ENCODE measurements around the gene PFKFB1. TPM values are rescaled to one million over a fixed set of nuclear protein-coding genes. Genes with fewer than 3 reads are reported as not detected.

Gene PFKFB1
- polyA plus RNA-seq, 2 of the 4 experiments (the other 2 are of a cell fraction): 0.04 to 0.28 TPM

DNA sequence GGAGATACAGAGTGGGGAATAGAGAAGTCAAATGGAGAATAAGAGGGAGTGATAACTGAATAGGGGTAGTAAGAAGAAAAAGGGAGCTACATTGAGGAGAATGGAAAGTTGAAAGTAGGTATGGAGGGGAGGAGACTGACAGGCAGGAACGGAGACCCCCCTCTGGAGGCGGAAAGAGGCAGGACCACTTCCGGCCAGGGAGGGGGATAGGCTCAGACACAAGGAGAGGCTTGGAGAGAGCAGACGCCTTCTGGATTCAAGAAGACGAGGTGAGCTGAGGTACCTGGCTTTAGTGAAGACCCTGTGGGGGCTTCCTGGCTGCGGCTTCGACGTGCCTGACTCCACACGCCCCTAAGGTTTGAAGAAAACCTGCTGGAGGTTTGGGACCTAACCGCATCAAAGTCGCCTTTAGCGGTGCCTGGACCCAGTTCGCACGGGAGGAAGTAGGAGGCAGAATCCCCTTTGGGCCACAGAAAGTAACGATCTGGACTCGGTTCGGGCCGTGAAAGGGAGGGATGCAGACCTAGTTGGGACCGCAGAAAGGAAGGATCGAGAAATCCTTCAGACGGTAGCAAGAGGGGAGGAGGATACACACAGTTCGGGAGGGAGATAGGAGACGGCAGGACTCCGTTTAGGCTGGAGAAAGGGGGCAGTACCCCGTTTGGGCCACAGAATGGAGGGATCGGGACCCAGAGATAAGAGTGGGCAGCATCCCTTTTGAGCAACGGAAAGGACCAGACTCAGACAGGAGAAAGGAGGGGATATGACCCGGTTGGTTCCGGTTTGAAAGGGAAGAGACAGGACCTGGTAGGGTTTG, 73.2 kb downstream of the PFKFB1 start, which contains the start of gene TRO (continued):
- no peak for TF ChIP-seq KDM1A (IDR thresholded peaks at IDR 0.05; ENCODE audit: low read depth)
- TF ChIP-seq CBX8 (IDR thresholded peaks at IDR 0.05): no peak

DNA sequence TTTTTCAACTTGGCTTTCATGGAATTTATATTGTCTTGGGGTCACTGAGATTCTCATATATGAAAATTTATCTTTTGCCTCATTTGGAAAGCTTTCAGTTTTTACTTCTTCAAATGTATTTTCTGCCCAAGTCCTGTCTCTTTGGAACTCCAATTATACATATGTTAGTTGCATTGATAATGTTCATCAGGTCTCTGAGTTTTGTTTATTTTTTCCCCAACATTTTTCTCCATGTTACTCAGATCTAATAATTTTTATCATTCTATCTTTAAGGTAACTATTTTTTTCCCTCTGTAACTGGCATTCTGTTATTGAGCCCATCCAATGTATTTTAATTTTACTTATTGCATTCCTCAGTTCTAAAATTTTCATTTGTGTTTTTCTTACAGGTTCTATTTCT, 84.0 kb downstream of the PFKFB1 start:
- Histone ChIP-seq H3K4me3 (no peak overlapping the region), H3K4me1 (no peaks in the 10 kb centered on the region), H3K9me3 (no peaks in the 10 kb centered on the region), H3K27ac (no peak overlapping the region), H3K4me2 (no peak overlapping the region)
- ATAC-seq (no peak), FAIRE-seq (no peak), DNase-seq (ENCODE audit: low read depth in 1 of 2, low spot score in 1 of 2) (no peak)
- ChIA-PET CTCF (no interaction called here), POLR2A (no interaction called here)
- TF ChIP-seq FOXS1 (CRISPR knock-in tag; IDR thresholded peaks at IDR 0.05) (no peak), EHMT2 (IDR thresholded peaks at IDR 0.05; ENCODE audit: low read depth) (no peak)

DNA sequence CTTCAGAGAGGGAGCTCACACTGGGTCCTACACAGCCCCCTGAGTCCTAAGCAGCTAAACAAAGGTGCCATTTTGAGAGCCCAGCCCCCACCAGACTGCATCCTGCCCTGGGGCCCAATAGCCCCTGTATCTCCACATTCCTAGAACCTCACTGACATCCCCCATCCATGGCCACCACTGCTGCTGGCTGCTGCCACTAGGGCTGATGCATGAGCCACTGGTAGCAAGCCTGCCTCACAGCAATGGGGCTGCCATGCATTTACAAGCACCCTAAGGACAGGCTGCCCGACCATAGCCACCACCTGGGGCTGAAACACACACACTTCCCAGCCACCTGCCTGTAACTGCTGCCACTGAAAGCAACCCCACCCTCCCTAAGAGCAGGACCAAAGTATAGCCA, 99.8 kb downstream of the PFKFB1 start:
- Histone ChIP-seq H3K4me3 (no peak overlapping the region), H3K4me2 (no peak overlapping the region), H3K27ac (no peak overlapping the region), H3K9me3 (0 out of 3 replicates have a peak, but pooled peaks cover 4% of the 10 kb centered on the region), H3K4me1 (no peaks in the 10 kb centered on the region)
- ChIA-PET CTCF (no interaction called here), POLR2A (no interaction called here)
- ATAC-seq: no peak
- no peak for TF ChIP-seq CHD4 (IDR thresholded peaks at IDR 0.05; ENCODE audit: borderline replicate concordance)
- TF ChIP-seq, protein P1, sequence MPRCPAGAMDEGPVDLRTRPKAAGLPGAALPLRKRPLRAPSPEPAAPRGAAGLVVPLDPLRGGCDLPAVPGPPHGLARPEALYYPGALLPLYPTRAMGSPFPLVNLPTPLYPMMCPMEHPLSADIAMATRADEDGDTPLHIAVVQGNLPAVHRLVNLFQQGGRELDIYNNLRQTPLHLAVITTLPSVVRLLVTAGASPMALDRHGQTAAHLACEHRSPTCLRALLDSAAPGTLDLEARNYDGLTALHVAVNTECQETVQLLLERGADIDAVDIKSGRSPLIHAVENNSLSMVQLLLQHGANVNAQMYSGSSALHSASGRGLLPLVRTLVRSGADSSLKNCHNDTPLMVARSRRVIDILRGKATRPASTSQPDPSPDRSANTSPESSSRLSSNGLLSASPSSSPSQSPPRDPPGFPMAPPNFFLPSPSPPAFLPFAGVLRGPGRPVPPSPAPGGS (IDR thresholded peaks at IDR 0.05): no peak
- TF ChIP-seq RFX5 (IDR thresholded peaks at IDR 0.05): no peak
- no peak for TF ChIP-seq RNF2 (IDR thresholded peaks at IDR 0.05; ENCODE audit: borderline replicate concordance, low read depth)
- TF ChIP-seq ZC3H11A (IDR thresholded peaks at IDR 0.05): no peak
- no peak for TF ChIP-seq JUNB (IDR thresholded peaks at IDR 0.05)
- TF ChIP-seq FOSL2 (IDR thresholded peaks at IDR 0.05): no peak
- no peak for TF ChIP-seq FOSL2 (CRISPR knock-in tag; IDR thresholded peaks at IDR 0.05)
- no peak for FAIRE-seq
- DNase-seq (ENCODE audit: low read depth in 1 of 2, low spot score in 1 of 2): no peak
- WGBS (ENCODE audit: missing lambda C conversion rate): no CpG with 5 or more reads among the region's 1 CpG

DNA sequence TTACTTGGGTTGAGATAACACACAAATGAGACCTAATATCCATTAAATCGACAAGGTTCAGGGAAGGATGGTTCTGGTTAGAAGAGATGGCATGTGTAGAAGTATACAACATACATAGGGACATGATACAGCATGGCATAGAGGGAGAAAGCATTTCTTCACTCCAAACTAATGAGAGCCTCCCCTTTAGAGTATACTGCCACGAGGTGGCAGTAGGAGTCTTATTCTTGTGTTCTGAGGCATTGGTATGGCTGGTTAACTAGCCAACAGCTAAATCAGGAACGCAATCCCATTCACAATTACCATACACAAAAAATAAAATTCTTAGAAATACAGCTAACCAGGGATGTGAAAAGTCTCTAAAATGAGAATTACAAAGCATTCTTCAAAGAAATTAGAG, 102.4 kb downstream of the PFKFB1 start:
- 25% methylated on average over 3 of the region's 3 CpGs for WGBS (ENCODE audit: missing lambda C conversion rate)
- no peak overlapping the region for H3K4me2 ChIP-seq
- FAIRE-seq (no peak), ATAC-seq (peak in 1 of 2 experiments; percentile 65; a peak in 2 of 6 replicates), DNase-seq (ENCODE audit: low read depth in 1 of 2, low spot score in 1 of 2) (peak; percentile 1 to 26)
- CTCF ChIA-PET: interaction anchor here (1.2 kb wide), 2 partner anchors 11 to 166 kb away, joined by 3 to 7 read pairs; no protein-coding TSS in a partner anchor
- 0 out of 3 replicates have a peak, but pooled peaks cover 4% of the 10 kb centered on the region for H3K9me3 ChIP-seq
- POLR2A ChIA-PET: no interaction called here
- H3K4me1 ChIP-seq: no peaks in the 10 kb centered on the region
- no peak overlapping the region for H3K4me3 ChIP-seq
- H3K27ac ChIP-seq: no peak overlapping the region
- no peak for TF ChIP-seq RARB (CRISPR knock-in tag; IDR thresholded peaks at IDR 0.05)
- TF ChIP-seq NFE2L2 (conservative IDR thresholded peaks at IDR 0.05; ENCODE audit: low read length): no peak
- no peak for TF ChIP-seq JUN (IDR thresholded peaks at IDR 0.05)
- TF ChIP-seq CBX8 (IDR thresholded peaks at IDR 0.05): no peak
- TF ChIP-seq HOXB13 (CRISPR knock-in tag; IDR thresholded peaks at IDR 0.05; ENCODE audit: low read depth): no peak
- TF ChIP-seq JUNB (IDR thresholded peaks at IDR 0.05): no peak
- no peak for TF ChIP-seq KDM5A (IDR thresholded peaks at IDR 0.05)
- TF ChIP-seq, protein P1 (IDR thresholded peaks at IDR 0.05): no peak
- TF ChIP-seq, protein P2, sequence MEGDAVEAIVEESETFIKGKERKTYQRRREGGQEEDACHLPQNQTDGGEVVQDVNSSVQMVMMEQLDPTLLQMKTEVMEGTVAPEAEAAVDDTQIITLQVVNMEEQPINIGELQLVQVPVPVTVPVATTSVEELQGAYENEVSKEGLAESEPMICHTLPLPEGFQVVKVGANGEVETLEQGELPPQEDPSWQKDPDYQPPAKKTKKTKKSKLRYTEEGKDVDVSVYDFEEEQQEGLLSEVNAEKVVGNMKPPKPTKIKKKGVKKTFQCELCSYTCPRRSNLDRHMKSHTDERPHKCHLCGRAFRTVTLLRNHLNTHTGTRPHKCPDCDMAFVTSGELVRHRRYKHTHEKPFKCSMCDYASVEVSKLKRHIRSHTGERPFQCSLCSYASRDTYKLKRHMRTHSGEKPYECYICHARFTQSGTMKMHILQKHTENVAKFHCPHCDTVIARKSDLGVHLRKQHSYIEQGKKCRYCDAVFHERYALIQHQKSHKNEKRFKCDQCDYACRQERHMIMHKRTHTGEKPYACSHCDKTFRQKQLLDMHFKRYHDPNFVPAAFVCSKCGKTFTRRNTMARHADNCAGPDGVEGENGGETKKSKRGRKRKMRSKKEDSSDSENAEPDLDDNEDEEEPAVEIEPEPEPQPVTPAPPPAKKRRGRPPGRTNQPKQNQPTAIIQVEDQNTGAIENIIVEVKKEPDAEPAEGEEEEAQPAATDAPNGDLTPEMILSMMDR (IDR thresholded peaks at IDR 0.05): peak; percentile 28; the same call in 2 of the 3 replicates
- no peak for TF ChIP-seq RCOR1 (IDR thresholded peaks at IDR 0.05; ENCODE audit: low read depth, low read length)
- TF ChIP-seq RAD21 (conservative IDR thresholded peaks at IDR 0.05 in 1 of 2, IDR thresholded peaks at IDR 0.05 in 1 of 2): peak; percentile 24 to 48; a peak in 3 of 5 replicates
- no peak for TF ChIP-seq ZFP36 (IDR thresholded peaks at IDR 0.05; ENCODE audit: borderline replicate concordance, partially characterized antibody)
- 0 out of 3 replicates have a peak, but pooled peaks have one; percentile 21 for TF ChIP-seq SMC3 (IDR thresholded peaks at IDR 0.05)
- no peak for TF ChIP-seq FOXS1 (CRISPR knock-in tag; IDR thresholded peaks at IDR 0.05)
- no peak for TF ChIP-seq KDM1A (IDR thresholded peaks at IDR 0.05; ENCODE audit: low read depth)
